DND-41 (cell line): ENCODE results near the gene EMCN.

ENCODE experiments used
- ATAC-seq: fragments of 200-7000 bp; cut with Tn5 transposase; 3 replicates; pipeline ENCODE4 v1.9.1; 2021; ENCODE audit warnings: low read depth; ENCODE audit not compliant: insufficient read depth
- DNase-seq: peaks from one replicate; pipeline ENCODE4 v3.0.0-alpha.2; 2020
- H2AFZ ChIP-seq: 2 replicates; pipeline ENCODE4 v1.6.0; 2012; ENCODE audit warnings: low read depth, low read length
- H3K27ac ChIP-seq: 2 replicates; pipeline ENCODE4 v1.5.1; 2012; ENCODE audit warnings: low read length, inconsistent platforms
- H3K27me3 ChIP-seq: fragments of 200-600 bp; sonication (generic); 2 replicates; pipeline ENCODE4 v1.6.0; 2012; ENCODE audit warnings: low read length, mild to moderate bottlenecking, inconsistent platforms; ENCODE audit not compliant: insufficient read depth, poor library complexity
- H3K36me3 ChIP-seq: 2 replicates; pipeline ENCODE4 v1.5.1; 2012; ENCODE audit warnings: low read length, inconsistent platforms; ENCODE audit not compliant: insufficient read depth
- H3K4me1 ChIP-seq: 2 replicates; pipeline ENCODE4 v1.5.1; 2012; ENCODE audit warnings: mild to moderate bottlenecking, low read length; ENCODE audit not compliant: insufficient read depth
- H3K4me2 ChIP-seq: 2 replicates; pipeline ENCODE4 v1.6.0; 2012; ENCODE audit warnings: mild to moderate bottlenecking, moderate library complexity, low read length, inconsistent platforms; ENCODE audit not compliant: insufficient read depth
- H3K4me3 ChIP-seq, 2 experiments: fragments of 200-600 bp in 1 of 2; shearing (Covaris generic) in 1 of 2; 2 replicates each; pipeline ENCODE4 v1.5.1; 2012 to 2016; ENCODE audit warnings: inconsistent platforms in 2 of 2, low read length in 2 of 2, mild to moderate bottlenecking in 2 of 2, low read depth in 1 of 2, moderate library complexity in 1 of 2
- H3K79me2 ChIP-seq: 2 replicates; pipeline ENCODE4 v1.6.0; 2012; ENCODE audit warnings: low read length, inconsistent platforms; ENCODE audit not compliant: insufficient read depth
- H3K9ac ChIP-seq: 2 replicates; pipeline ENCODE4 v1.6.0; 2012; ENCODE audit warnings: low read depth, mild to moderate bottlenecking, inconsistent platforms, low read length, moderate library complexity
- H3K9me3 ChIP-seq: 2 replicates; pipeline ENCODE4 v1.5.1; 2012; ENCODE audit warnings: low read length, moderate library complexity, mild to moderate bottlenecking, inconsistent platforms; ENCODE audit not compliant: insufficient read depth, severe bottlenecking
- H4K20me1 ChIP-seq: 2 replicates; pipeline ENCODE4 v1.6.0; 2012; ENCODE audit warnings: low read length; ENCODE audit not compliant: insufficient read depth
- CTCF ChIP-seq: IDR thresholded peaks from 2 replicates; pipeline ENCODE4 v1.5.1; 2012; ENCODE audit warnings: borderline replicate concordance, low read length, moderate library complexity, mild to moderate bottlenecking; ENCODE audit not compliant: poor library complexity, severe bottlenecking; ENCODE audit errors: extremely low read depth
- EZH2 ChIP-seq: IDR thresholded peaks from 3 replicates; pipeline ENCODE4 v1.6.1; 2012; ENCODE audit warnings: borderline replicate concordance, low read depth, mild to moderate bottlenecking, moderate library complexity, low read length, inconsistent platforms; ENCODE audit not compliant: severe bottlenecking

EMCN gene

GRCh38 chr4:100517864-100518341, at the start of gene EMCN:
Gene EMCN, minus strand, starts transcription at chr4:100518022. Its CDS starts 108 bp downstream, at chr4:100517914.
- Histone ChIP-seq H3K9me3 (no peaks in the 10 kb centered on the region), H4K20me1 (no peaks in the 10 kb centered on the region), H3K9ac (no peak within 1 kb of the TSS), H3K4me1 (no peaks in the 10 kb centered on the region), H3K27ac (no peak within 1 kb of the TSS), H3K79me2 (no peaks in the 10 kb centered on the region), H3K4me2 (no peak within 1 kb of the TSS), H2AFZ (no peak within 1 kb of the TSS), H3K27me3 (no peaks in the 10 kb centered on the region), H3K36me3 (no peaks in the 10 kb centered on the region), H3K4me3 (no peak within 1 kb of the TSS)
- no peak for TF ChIP-seq EZH2
- no peak for TF ChIP-seq CTCF
- DNase-seq = no peak
- no peak for ATAC-seq

GRCh38 chr4:100566396-100566795, 48.6 kb upstream of the EMCN start:
- Histone ChIP-seq H3K4me3 (no peak overlapping the region), H2AFZ (no peak overlapping the region), H3K27me3 (no peaks in the 10 kb centered on the region), H3K9me3 (no peaks in the 10 kb centered on the region), H3K4me2 (no peak overlapping the region), H3K4me1 (peaks cover 11% of the 10 kb centered on the region; the same call in 1 of the 2 replicates), H3K36me3 (no peaks in the 10 kb centered on the region), H3K9ac (no peak overlapping the region), H3K79me2 (no peaks in the 10 kb centered on the region), H4K20me1 (no peaks in the 10 kb centered on the region), H3K27ac (no peak overlapping the region)
- ATAC-seq (no peak), DNase-seq (no peak)
- TF ChIP-seq EZH2 (no peak), CTCF (no peak)

GRCh38 chr4:100557306-100557705, 39.5 kb upstream of the EMCN start:
- no peak overlapping the region for H3K4me2 ChIP-seq
- H3K27me3 ChIP-seq = no peaks in the 10 kb centered on the region
- H3K79me2 ChIP-seq = no peaks in the 10 kb centered on the region
- TF ChIP-seq EZH2 (no peak), CTCF (no peak)
- H2AFZ ChIP-seq = no peak overlapping the region
- no peaks in the 10 kb centered on the region for H3K4me1 ChIP-seq
- no peaks in the 10 kb centered on the region for H3K36me3 ChIP-seq
- ATAC-seq (no peak), DNase-seq (no peak)
- no peaks in the 10 kb centered on the region for H3K9me3 ChIP-seq
- H3K27ac ChIP-seq = no peak overlapping the region
- H4K20me1 ChIP-seq = no peaks in the 10 kb centered on the region
- H3K9ac ChIP-seq = no peak overlapping the region
- no peak overlapping the region for H3K4me3 ChIP-seq
